Measurements from ENCODE around the gene PMM2. TPM values are rescaled to one million over a fixed set of nuclear protein-coding genes. Genes with fewer than 3 reads are reported as not detected.
A peak's percentile ranks its signal among the peaks of the same experiment; 100 is the strongest.
"Not testable (repeated sequence)": the region's sequence is repeated elsewhere in the genome, so short reads cannot be mapped to it uniquely, and the experiment has no call there.

PMM2 gene
- total RNA-seq, 4 donors from 2014 or later, result 15.4 to 29.0 (median 20.3) TPM

DNA sequence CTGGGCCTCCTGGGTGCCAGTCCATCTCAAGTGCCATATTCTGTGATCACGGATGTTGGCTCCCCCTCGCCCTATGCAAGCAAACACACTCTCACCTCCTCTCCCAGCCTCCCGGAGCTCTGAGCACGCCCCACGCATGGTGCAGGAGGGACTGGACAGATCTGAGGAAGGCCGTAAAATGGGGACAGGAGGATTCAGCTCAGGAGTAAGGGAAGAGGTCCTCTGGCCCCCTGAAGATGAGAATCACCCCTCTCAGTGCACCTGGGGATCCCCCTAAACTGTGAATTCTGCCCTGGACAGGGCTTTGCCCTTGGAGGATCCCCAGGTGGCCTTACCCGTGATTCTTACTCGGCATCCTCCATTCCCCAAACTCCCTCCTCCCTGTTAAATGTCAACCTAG lies 15.8 kb upstream of the PMM2 start:
- ATAC-seq, result no peak
- WGBS, 2 donors (ENCODE audit: low coverage in 1 of 2), result no CpG with 5 or more reads among the region's 8 CpGs
- H3K4me3 ChIP-seq, result no peak overlapping the region

DNA sequence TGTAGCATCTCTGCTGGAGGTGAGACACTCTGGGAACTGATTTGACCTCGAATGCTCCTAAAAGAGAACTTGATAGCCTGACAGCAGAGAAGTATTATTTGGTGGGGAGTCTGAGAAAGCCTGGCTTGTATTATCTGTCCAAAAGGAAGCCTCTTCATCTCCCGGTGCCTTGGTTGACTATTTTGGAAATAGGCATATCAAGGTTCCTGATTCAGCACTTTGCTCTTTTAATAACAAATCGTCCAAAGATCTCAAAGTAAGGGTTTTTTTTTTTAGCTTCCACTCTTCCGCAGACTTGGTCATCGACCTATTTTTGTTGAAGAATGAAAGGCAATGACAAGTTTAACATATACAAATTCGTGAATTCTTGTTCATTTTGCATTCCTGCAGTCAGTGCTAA lies 15.0 kb upstream of the PMM2 start:
- H3K27me3 ChIP-seq, result no peaks in the 10 kb centered on the region
- TF ChIP-seq EP300 (IDR thresholded peaks at IDR 0.05), result no peak
- TF ChIP-seq, protein P1, sequence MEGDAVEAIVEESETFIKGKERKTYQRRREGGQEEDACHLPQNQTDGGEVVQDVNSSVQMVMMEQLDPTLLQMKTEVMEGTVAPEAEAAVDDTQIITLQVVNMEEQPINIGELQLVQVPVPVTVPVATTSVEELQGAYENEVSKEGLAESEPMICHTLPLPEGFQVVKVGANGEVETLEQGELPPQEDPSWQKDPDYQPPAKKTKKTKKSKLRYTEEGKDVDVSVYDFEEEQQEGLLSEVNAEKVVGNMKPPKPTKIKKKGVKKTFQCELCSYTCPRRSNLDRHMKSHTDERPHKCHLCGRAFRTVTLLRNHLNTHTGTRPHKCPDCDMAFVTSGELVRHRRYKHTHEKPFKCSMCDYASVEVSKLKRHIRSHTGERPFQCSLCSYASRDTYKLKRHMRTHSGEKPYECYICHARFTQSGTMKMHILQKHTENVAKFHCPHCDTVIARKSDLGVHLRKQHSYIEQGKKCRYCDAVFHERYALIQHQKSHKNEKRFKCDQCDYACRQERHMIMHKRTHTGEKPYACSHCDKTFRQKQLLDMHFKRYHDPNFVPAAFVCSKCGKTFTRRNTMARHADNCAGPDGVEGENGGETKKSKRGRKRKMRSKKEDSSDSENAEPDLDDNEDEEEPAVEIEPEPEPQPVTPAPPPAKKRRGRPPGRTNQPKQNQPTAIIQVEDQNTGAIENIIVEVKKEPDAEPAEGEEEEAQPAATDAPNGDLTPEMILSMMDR (IDR thresholded peaks at IDR 0.05), result no peak
- no peak for TF ChIP-seq POLR2AphosphoS5 (IDR thresholded peaks at IDR 0.05)
- TF ChIP-seq POLR2A (IDR thresholded peaks at IDR 0.05), result no peak
- no peak overlapping the region for H3K27ac ChIP-seq
- H3K4me1 ChIP-seq, result no peaks in the 10 kb centered on the region
- no peak for ATAC-seq
- H3K4me3 ChIP-seq, result no peak overlapping the region
- H3K36me3 ChIP-seq, result peaks cover 0 to 37% of the 10 kb centered on the region in 2 donors
- WGBS, 2 donors (ENCODE audit: low coverage in 1 of 2), result 26 to 37% methylated on average over 5 to 6 of the region's 6 CpGs
- H3K9me3 ChIP-seq, result no peaks in the 10 kb centered on the region

More for the DNA sequence above, 15.8 kb upstream of the PMM2 start:
- H3K4me1 ChIP-seq, result no peaks in the 10 kb centered on the region
- no peak for TF ChIP-seq EP300 (IDR thresholded peaks at IDR 0.05)
- TF ChIP-seq POLR2AphosphoS5 (IDR thresholded peaks at IDR 0.05), result no peak
- no peak for TF ChIP-seq POLR2A (IDR thresholded peaks at IDR 0.05)
- TF ChIP-seq, protein P1 (IDR thresholded peaks at IDR 0.05), result no peak
- no peaks in the 10 kb centered on the region for H3K9me3 ChIP-seq
- H3K27me3 ChIP-seq, result no peaks in the 10 kb centered on the region
- no peak overlapping the region for H3K27ac ChIP-seq
- H3K36me3 ChIP-seq, result peaks cover 0 to 45% of the 10 kb centered on the region in 2 donors

DNA sequence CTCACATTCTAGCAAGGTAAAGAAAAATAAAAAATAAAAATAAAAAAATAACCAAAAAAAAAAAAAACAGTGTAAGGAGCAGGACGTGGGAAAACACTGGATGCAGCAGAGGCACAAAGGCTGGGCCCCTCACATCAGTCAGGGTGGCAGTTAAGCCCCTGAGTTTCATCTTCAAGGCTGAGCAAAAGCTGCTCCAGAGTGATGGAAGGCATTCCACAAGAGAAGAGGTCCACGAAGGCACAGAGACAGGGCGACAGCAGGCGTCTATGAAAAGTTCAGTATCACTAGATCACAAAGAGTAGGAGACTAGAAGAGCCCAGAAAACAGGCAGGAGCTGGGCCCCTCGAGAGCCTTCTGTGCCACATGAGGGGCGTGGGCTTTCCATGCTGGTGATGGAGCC lies 12.2 kb upstream of the PMM2 start:
- no peaks in the 10 kb centered on the region for H3K9me3 ChIP-seq
- no peak overlapping the region for H3K4me3 ChIP-seq
- no peak overlapping the region for H3K27ac ChIP-seq
- 72 to 84% methylated on average over 4 to 6 of the region's 6 CpGs for WGBS, 2 donors (ENCODE audit: low coverage in 1 of 2)
- no peak for ATAC-seq
- no peaks in the 10 kb centered on the region for H3K27me3 ChIP-seq
- H3K4me1 ChIP-seq, result no peaks in the 10 kb centered on the region
- TF ChIP-seq POLR2A (IDR thresholded peaks at IDR 0.05), result no peak
- H3K36me3 ChIP-seq, result peaks cover 0 to 10% of the 10 kb centered on the region in 2 donors

DNA sequence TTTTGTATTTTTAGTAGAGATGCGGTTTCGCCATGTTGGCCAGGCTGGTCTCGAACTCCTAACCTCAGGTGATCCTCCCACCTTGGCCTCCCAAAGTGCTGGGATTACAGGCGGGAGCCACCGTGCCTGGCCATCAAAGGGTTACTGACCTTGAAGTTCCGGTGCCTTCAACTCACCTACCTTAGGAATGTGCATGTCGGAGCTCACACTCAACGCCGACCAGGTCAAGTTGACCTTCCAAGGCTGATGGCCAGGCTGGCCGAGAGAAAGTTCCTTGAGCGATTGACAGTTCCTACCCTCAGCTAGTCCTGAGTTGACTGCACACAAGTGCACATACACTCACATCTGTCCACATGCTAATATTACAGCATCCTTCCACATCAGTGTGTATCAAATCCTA lies 11.3 kb upstream of the PMM2 start:
- ATAC-seq, H3K36me3 ChIP-seq, H3K27me3 ChIP-seq, H3K4me1 ChIP-seq, H3K9me3 ChIP-seq, H3K4me3 ChIP-seq, H3K27ac ChIP-seq: not testable (repeated sequence)
- WGBS, 2 donors (ENCODE audit: low coverage in 1 of 2), result 89% methylated on average over 6 of the region's 11 CpGs; no CpG with 5 or more reads in 1 of the 2 donors

DNA sequence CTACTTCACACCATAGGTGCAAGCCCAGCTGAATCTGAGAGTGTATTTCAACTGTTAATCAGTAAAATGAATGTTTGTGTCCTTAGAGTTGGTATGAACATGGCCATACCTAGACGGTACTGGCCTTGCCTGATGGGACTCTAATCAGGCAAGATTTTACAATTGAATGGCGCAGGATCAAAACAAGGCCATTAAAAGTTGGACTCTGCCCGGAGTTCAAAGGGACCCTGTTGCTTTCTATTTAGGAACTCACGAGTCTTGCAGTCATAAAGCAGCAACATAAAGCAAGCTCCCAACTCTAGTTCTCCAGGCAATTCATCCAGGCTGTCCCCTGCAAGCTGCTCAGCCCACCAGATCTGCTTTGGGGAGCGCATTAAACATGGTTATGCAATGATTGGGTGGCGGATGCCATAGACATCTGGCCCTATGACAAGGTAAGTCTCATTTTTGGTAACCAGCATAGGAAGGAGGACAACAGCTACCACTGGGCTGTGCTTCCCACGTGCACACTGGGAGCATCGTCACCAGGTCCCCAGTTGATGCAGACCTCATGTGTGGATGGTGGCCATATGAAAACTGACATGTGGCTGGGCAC lies 9.0 kb upstream of the PMM2 start:
- no peak overlapping the region for H3K4me3 ChIP-seq
- ATAC-seq, result no peak
- no peak overlapping the region for H3K27ac ChIP-seq
- H3K4me1 ChIP-seq, result no peaks in the 10 kb centered on the region
- WGBS, 2 donors (ENCODE audit: low coverage in 1 of 2), result 75 to 76% methylated on average over 3 to 7 of the region's 8 CpGs
- peak in 1 of 2 donors; percentile 15 for TF ChIP-seq POLR2A (IDR thresholded peaks at IDR 0.05)
- no peak for TF ChIP-seq POLR2AphosphoS5 (IDR thresholded peaks at IDR 0.05)
- TF ChIP-seq, protein P1 (IDR thresholded peaks at IDR 0.05), result no peak
- H3K27me3 ChIP-seq, result no peaks in the 10 kb centered on the region
- H3K9me3 ChIP-seq, result no peaks in the 10 kb centered on the region
- peaks cover 0 to 6% of the 10 kb centered on the region in 2 donors for H3K36me3 ChIP-seq

DNA sequence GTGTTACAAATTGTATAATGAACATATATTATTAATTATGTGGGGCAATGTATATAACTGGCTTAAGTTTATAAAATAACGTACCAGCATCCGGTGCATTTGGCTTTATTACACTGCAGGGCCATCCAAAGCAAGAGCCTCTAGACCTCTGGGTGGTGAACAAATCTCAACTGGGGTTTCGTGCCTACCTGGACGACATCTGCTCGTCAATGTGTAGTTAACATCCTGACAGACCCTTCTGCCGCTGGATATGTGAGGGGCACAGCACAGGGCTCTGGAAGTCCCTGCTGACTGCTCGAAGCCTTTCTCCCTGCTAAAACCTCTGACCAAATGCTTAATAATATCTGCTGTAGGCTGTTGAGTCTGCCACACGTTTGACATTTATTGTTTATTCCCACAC lies 2.5 kb upstream of the PMM2 start:
- 87 to 92% methylated on average over 5 to 8 of the region's 8 CpGs for WGBS, 2 donors (ENCODE audit: low coverage in 1 of 2)
- no peak overlapping the region for H3K27ac ChIP-seq
- ATAC-seq, result no peak
- H3K9me3 ChIP-seq, result no peaks in the 10 kb centered on the region
- H3K36me3 ChIP-seq, result peaks cover 0 to 18% of the 10 kb centered on the region in 2 donors
- H3K4me3 ChIP-seq, result no peak overlapping the region
- H3K27me3 ChIP-seq, result no peaks in the 10 kb centered on the region
- TF ChIP-seq, protein P1 (IDR thresholded peaks at IDR 0.05), result no peak
- no peak for TF ChIP-seq POLR2A (IDR thresholded peaks at IDR 0.05)
- no peak for TF ChIP-seq POLR2AphosphoS5 (IDR thresholded peaks at IDR 0.05)
- TF ChIP-seq EP300 (IDR thresholded peaks at IDR 0.05), result no peak
- peaks cover 0 to 45% (median 29%) of the 10 kb centered on the region in 3 donors for H3K4me1 ChIP-seq

All from gastroesophageal sphincter (tissue), 4 donors.